Keratinocyte (primary cell): ENCODE data around the gene GPC5. TPM values are rescaled to one million over a fixed set of nuclear protein-coding genes. Genes with fewer than 3 reads are reported as not detected.

Experiments used
- DNase-seq: peaks from one replicate; pipeline ENCODE4 v3.0.0-alpha.2; 2011; ENCODE audit warnings: low read depth, missing footprints, low spot score
- FAIRE-seq: peaks from 2 replicates; lab custom pipeline; 2011; peaks lifted over from hg19 to GRCh38; lab: Jason Lieb, UNC
- H2AFZ ChIP-seq: 2 replicates; pipeline ENCODE4 v1.6.0; 2012; ENCODE audit warnings: low read length, control low read depth, inconsistent platforms; ENCODE audit not compliant: control insufficient read depth
- H3K27ac ChIP-seq: 2 replicates; pipeline ENCODE4 v1.5.1; 2011; ENCODE audit warnings: low read length; ENCODE audit not compliant: control insufficient read depth, insufficient read depth
- H3K27me3 ChIP-seq: 3 replicates; pipeline ENCODE4 v1.6.0; 2011; ENCODE audit warnings: low read length; ENCODE audit not compliant: control insufficient read depth, insufficient read depth; ENCODE audit errors: extremely low read depth
- H3K36me3 ChIP-seq, 2 experiments: 2 replicates in 1 of 2; 3 replicates in 1 of 2; pipeline ENCODE4 v1.5.1; 2011; ENCODE audit warnings: low read length in 2 of 2, mild to moderate bottlenecking in 1 of 2; ENCODE audit not compliant: control insufficient read depth in 2 of 2, insufficient read depth in 2 of 2; ENCODE audit errors: extremely low read depth in 1 of 2
- H3K4me1 ChIP-seq: 3 replicates; pipeline ENCODE4 v1.5.1; 2011; ENCODE audit warnings: low read length; ENCODE audit not compliant: control insufficient read depth, insufficient read depth; ENCODE audit errors: extremely low read depth
- H3K4me2 ChIP-seq: 3 replicates; pipeline ENCODE4 v1.6.0; 2011; ENCODE audit warnings: low read depth, low read length; ENCODE audit not compliant: control insufficient read depth, insufficient read depth; ENCODE audit errors: extremely low read depth
- H3K4me3 ChIP-seq, 3 experiments: fragments of 200-600 bp in 1 of 3; sonication (generic) in 1 of 3; 2 replicates in 2 of 3; 3 replicates in 1 of 3; pipeline ENCODE4 v1.5.1; 2011 to 2016; ENCODE audit warnings: low read length in 3 of 3, mild to moderate bottlenecking in 3 of 3, control low read depth in 2 of 3, inconsistent platforms in 1 of 3, low read depth in 1 of 3, mixed read lengths in 1 of 3, mixed run types in 1 of 3, moderate library complexity in 1 of 3; ENCODE audit not compliant: control insufficient read depth in 2 of 3, insufficient read depth in 2 of 3; ENCODE audit errors: extremely low read depth in 1 of 3
- H3K79me2 ChIP-seq: 2 replicates; pipeline ENCODE4 v1.6.0; 2012; ENCODE audit warnings: low read length; ENCODE audit not compliant: control insufficient read depth, insufficient read depth
- H3K9ac ChIP-seq: 3 replicates; pipeline ENCODE4 v1.6.0; 2011; ENCODE audit warnings: low read length; ENCODE audit not compliant: control insufficient read depth, insufficient read depth; ENCODE audit errors: extremely low read depth
- H3K9me1 ChIP-seq: 3 replicates; pipeline ENCODE4 v1.6.0; 2011; ENCODE audit warnings: low read length; ENCODE audit not compliant: control insufficient read depth, insufficient read depth; ENCODE audit errors: extremely low read depth
- H3K9me3 ChIP-seq: 2 replicates; pipeline ENCODE4 v1.5.1; 2012; ENCODE audit warnings: low read depth, low read length; ENCODE audit not compliant: control insufficient read depth
- H4K20me1 ChIP-seq: 3 replicates; pipeline ENCODE4 v1.6.0; 2011; ENCODE audit warnings: low read length; ENCODE audit not compliant: control insufficient read depth, insufficient read depth; ENCODE audit errors: extremely low read depth
- CTCF ChIP-seq, 3 experiments: IDR thresholded peaks in 1 of 3; conservative IDR thresholded peaks in 1 of 3; optimal IDR thresholded peaks in 1 of 3; 2 replicates in 2 of 3; 3 replicates in 1 of 3; pipeline versions ENCODE3 to v1.5.1; 2011; ENCODE audit warnings: low read length in 3 of 3, mild to moderate bottlenecking in 3 of 3, moderate library complexity in 2 of 3, control low read depth in 1 of 3, inconsistent platforms in 1 of 3; ENCODE audit not compliant: insufficient read depth in 2 of 3; ENCODE audit errors: extremely low read depth in 1 of 3
- EZH2 ChIP-seq: IDR thresholded peaks from one replicate; pipeline ENCODE4 v1.6.1; 2012; ENCODE audit warnings: inconsistent platforms, mild to moderate bottlenecking, low read length, moderate library complexity
- dilution Hi-C: fragments of 300-500 bp; cut with MboI; formaldehyde crosslinking; loops from one replicate; pipeline ENCODE4 v1.7.0; 2020; ENCODE audit warnings: low sequenced_read_pairs; ENCODE audit not compliant: extremely low pct_ligation_motif_present
- polyA plus RNA-seq, 5 experiments: library from polyadenylated mRNA; depleted of rRNA in 3 of 5; stranded (reverse) in 3 of 5; stranded (forward) in 1 of 5; unstranded in 1 of 5; fragments of >200 nt; gene quantifications; 1 replicate in 1 of 5; 2 replicates in 3 of 5; 3 replicates in 1 of 5; pipeline versions ENCODE4 v1.2.1 to v1.2.3, GENCODE V29; 2011 to 2012; ENCODE audit warnings: missing spikeins in 2 of 5, low read depth in 1 of 5, low replicate concordance in 1 of 5

Gene GPC5
- polyA plus RNA-seq, 1 donor (not counting 4 experiments of a cell fraction or from before 2014, with no cell fraction given), result 0.10 TPM

- no peak for TF ChIP-seq EZH2
- TF ChIP-seq CTCF (optimal IDR thresholded peaks at IDR 0.05 in 1 of 3, IDR thresholded peaks at IDR 0.05 in 1 of 3, conservative IDR thresholded peaks at IDR 0.05 in 1 of 3; ENCODE audit: extremely low read depth in 1 of 3, insufficient read depth in 2 of 3, low read length in 3 of 3), result no peak
- dilution Hi-C loops, result no loop called here
- no peak for FAIRE-seq
These were observed 1060.9 kb downstream of the GPC5 start for GRCh38 chr13:92459306-92459705.

GRCh38 chr13:92460479-92460878, 1062.1 kb downstream of the GPC5 start:
- FAIRE-seq (no peak), DNase-seq (no peak)
- no peaks in the 10 kb centered on the region for H3K27me3 ChIP-seq
- no peak overlapping the region for H3K4me3 ChIP-seq
- no peaks in the 10 kb centered on the region for H3K9me3 ChIP-seq
- H3K79me2 ChIP-seq, result no peaks in the 10 kb centered on the region
- no peaks in the 10 kb centered on the region for H3K9me1 ChIP-seq
- H2AFZ ChIP-seq, result no peak overlapping the region
- no peak overlapping the region for H3K27ac ChIP-seq
- no peak overlapping the region for H3K9ac ChIP-seq
- TF ChIP-seq EZH2, result no peak
- TF ChIP-seq CTCF (optimal IDR thresholded peaks at IDR 0.05 in 1 of 3, IDR thresholded peaks at IDR 0.05 in 1 of 3, conservative IDR thresholded peaks at IDR 0.05 in 1 of 3; ENCODE audit: extremely low read depth in 1 of 3, insufficient read depth in 2 of 3, low read length in 3 of 3), result no peak
- no peak overlapping the region for H3K4me2 ChIP-seq
- H3K4me1 ChIP-seq, result no peaks in the 10 kb centered on the region
- H3K36me3 ChIP-seq, result no peaks in the 10 kb centered on the region
- no peaks in the 10 kb centered on the region for H4K20me1 ChIP-seq
- dilution Hi-C loops, result no loop called here

More at GRCh38 chr13:92459306-92459705, 1060.9 kb downstream of the GPC5 start:
- H3K4me1 ChIP-seq, result no peaks in the 10 kb centered on the region
- no peaks in the 10 kb centered on the region for H4K20me1 ChIP-seq
- no peaks in the 10 kb centered on the region for H3K9me3 ChIP-seq
- H3K27me3 ChIP-seq, result no peaks in the 10 kb centered on the region
- DNase-seq, result no peak
- no peaks in the 10 kb centered on the region for H3K79me2 ChIP-seq
- H3K9me1 ChIP-seq, result no peaks in the 10 kb centered on the region
- no peak overlapping the region for H3K9ac ChIP-seq
- no peak overlapping the region for H3K27ac ChIP-seq
- H3K4me3 ChIP-seq, result no peak overlapping the region
- H3K4me2 ChIP-seq, result no peak overlapping the region
- no peaks in the 10 kb centered on the region for H3K36me3 ChIP-seq
- H2AFZ ChIP-seq, result no peak overlapping the region
